Activated naive CD8-positive, alpha-beta T cell treated with anti-CD3 and anti-CD28 coated beads, Interleukin-2, amount 50 U/mL, for 16 hours (primary cell): ENCODE results near the gene REPS2.
A peak's percentile ranks its signal among the peaks of the same experiment; 100 is the strongest.
"Not testable (repeated sequence)": the region's sequence is repeated elsewhere in the genome, so short reads cannot be mapped to it uniquely, and the experiment has no call there.

Experiments used
- DNase-seq: peaks from one replicate; pipeline ENCODE4 v3.0.0-alpha.2; 2020; ENCODE audit warnings: low read depth, low spot score

Gene REPS2

DNA sequence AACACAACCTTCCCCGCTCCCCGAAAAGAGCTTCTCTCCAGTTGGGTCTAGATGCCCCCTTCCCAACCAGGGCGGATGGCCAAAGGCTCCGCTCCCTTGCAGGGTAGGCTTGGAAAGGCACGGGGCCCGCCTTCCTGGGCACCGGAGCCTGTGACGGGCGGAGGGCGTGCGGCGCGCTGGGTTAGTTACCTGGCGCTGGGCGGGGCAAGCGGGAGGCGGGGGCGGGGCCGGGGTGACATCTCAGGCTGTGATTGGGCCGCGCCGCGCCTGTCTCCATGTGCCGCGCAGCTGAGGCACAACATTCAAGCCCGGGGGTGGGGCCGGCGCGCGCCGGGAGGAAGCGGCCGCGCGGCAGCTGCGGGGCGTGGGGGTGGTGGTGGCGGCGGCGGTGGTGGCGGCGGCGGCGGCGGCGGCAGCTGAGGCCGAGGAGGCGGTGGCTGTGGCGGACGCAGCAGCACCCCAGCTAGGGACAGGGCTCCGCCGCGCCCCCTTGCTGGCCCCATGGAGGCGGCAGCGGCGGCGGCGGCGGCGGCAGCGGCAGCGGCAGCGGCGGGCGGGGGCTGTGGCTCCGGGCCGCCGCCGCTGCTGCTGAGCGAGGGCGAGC lies at the start of gene REPS2:
TSS of gene REPS2 (plus strand) at position 298 of the 604 bp plus-strand sequence. CDS start at position 502, 204 bp downstream.
- peak; percentile 50 for DNase-seq

DNA sequence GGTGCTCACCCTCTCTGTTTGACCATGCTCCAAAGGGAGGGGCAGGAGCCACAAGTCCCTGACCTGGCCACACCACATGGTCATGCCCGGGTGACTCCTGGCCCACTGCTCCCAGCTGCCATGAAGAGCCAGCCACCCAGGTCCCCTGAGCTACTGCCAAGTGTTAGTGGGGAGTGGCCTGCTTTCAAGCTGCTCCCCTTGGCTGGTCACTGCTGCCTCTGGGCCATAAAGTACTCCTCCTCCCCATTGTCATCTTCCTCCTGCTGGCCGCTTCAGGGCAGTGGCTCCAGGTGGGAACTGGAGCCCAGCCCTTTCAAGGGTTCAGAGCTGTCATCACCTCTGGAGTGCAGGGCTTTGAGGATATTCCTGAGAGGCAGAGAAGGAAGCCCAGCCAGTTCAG lies 49.0 kb upstream of the REPS2 start:
- no peak for DNase-seq

DNA sequence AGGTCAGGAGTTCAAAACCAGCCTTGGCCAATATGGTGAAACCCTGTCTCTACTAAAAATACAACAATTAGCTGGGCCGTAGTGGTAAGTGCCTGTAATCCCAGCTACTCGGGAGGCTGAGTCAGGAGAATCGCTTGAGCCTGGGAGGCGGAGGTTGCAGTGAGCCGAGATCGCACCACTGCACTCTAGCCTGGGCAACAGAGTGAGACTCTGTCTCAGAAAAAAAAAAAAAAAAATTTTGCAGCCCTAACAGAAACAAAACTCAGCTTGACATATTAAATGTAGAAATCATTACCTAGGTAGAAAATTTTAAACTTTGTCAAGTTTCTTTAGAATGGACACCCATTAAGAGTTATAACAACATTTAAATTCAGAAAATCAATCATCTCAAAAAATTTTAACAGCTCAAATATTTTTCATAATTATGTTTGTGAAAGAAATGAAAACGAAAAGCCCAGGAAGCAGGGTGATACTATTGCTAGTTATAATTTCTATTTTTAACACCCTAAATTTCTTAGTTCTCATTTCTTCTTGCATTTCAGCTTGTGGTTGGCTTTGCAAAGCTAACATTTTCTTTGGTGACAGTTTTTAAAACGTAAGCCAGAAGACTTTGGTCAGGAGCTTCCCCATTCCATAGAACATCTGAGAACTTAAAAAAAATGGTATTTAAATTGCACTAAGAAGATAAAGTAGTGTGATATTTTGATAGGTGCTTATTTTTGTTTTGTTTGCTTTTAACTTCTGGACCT lies 43.0 kb upstream of the REPS2 start:
- DNase-seq = no peak

DNA sequence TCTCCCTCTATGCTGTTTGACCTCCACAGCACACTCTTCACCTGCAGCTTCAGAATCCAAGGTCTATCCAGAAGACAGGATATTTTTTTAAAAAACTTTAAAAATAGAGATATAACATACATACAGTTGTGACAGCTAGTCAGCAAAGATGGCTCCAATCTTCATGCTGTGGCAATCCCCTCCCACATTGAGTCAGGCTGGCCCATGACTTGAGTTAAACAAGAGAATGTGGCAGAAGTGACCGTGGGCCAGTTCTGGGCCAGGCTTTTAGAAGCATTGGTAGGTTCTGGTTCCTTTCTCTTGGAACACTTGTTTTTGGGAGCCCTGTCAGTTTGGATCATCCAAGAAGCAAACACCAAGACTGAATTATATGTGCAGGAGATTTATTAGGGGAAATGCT lies 36.1 kb upstream of the REPS2 start:
- no peak for DNase-seq

DNA sequence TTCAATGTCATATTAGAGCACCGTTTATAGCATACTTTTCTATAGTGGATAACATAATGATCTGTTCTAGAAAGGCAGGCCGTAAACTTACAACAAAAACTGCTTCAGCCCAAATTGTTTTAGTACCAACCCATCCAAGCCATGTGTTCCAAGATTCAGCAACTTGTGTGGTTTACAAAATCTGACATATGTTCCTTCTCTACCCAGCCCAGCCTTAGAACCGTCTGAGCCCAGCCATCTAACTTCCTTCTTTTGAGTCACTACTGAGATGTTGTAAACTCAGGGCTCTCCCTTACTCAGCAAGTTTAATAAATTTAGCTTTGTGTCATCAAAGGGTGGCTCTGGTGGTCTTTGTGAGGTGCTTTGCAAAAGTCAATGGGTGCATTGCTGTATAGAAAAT lies 32.4 kb upstream of the REPS2 start:
- DNase-seq = no peak

DNA sequence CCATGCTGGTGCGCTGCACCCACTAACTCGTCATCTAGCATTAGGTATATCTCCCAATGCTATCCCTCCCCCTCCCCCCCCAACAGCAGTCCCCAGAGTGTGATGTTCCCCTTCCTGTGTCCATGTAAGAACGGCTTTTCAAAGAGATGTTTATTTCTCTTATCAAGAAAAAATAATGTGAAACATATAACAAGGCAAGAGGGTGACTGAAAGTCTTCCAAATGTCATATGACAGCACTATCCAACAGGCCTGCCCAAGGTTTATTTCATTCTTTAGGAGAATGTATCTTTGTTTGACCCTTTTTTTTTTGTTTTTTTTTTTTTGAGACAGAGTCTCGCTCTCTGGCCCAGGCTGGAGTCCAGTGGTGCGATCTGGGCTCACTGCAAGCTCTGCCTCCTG lies 29.9 kb upstream of the REPS2 start:
- no peak for DNase-seq

DNA sequence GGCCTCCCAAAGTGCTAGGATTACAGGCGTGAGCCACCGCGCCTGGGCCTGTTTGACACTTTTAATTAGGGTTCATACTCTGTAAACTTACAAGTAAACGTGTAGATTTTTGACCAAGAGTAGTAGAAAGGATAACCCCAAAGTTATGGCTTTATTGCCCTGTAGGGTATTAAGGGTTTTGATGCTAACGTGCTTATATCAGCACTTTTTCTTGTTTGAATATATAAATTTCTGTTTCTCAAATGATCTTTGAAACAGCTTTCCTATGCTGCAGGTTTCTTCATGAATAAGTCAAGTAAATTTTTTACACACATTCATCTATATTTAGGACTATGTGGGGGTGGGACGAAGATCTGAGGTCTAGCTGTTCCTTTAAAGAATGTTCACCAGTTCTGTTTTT lies 29.3 kb upstream of the REPS2 start:
- DNase-seq = no peak

DNA sequence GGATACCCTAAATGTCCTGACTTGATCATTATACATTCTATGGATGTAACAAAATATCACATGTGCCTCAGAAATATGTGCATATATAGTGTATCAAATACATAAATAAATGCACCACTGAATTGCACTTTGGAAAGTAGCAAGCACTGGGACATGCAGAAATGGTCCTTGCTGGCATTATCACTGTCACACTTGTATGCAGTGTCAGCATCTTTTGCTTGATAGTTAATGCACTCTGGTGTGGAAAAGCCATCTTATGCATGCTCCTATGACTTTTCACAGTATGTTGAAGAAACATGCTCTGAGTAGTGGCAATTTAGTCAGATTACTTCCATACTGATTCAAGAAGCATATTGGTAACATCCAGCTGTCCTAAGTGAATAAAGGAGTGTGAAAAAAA lies 27.5 kb upstream of the REPS2 start:
- DNase-seq = no peak

DNA sequence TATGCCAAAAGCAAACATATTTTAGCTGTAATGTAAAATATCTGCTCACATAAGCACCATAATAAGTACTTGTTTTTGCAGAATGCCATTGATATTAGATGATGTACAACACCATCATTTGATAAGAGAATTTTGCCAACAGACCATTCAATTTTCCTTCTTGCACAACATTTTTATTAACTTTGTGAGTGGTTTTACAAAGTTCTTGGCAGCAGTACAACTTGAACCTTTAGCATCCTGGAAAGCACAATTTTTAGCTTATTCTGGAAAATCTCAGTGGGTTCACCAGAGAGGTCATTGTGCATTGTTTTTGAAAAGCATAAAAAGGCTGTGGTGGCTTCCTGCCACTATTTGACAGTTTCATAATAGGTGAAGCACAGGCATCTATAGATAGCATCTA lies 26.4 kb upstream of the REPS2 start:
- no peak for DNase-seq

DNA sequence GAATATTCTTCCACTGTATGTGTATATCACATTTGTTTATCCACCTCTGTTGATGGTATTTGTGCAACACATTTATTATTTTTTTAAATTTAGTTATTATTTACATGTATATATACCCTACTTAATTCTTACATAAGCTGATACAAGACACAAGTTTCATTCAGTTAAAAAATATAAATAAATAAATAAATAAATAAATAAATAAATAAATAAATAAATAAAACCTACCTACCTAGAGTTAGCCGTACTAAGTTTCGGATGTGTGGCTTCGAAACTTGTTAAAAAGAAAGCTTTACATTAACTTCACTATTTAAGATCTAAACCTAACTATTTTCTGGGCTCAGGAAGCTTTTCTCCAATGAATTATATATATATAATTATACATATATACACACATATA lies 23.3 kb upstream of the REPS2 start:
- DNase-seq = no peak

DNA sequence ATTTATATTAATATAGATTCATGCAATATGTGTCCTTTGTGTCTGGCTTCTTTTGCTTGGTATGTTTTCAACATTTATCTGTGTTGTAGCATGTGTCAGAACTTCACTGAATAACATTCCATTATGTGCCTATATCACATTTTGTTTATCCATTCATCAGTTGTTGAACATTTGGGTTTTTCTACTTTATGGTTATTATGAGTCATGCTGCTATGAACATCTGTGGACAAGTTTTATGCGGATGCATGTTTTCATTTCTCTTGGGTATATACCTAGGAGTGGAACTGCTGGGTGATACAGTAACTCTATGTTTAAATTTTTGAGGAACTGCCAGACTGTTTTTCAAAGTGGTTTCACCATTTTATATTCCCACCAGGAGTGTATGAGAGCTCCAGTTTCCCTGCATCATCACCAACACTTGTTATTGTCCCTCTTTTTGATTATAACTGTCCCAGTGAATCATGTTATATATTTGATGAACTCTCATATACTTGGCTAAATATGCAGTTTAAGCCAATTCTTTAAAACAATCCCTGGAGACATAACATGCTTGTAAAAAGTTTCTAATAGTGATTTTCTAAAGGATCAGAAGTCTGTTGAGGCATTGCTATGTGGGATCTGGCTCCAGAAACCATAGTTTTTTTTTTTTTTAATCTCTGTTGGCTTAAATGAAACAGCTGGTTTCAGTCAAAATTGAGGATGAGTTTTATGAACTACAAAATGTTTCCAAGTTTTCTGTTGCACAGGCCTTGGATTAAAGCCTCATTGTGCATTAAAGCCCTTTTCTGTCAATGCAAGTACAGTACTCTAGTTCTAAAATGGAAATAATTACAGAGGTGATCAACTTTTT lies 21.6 kb upstream of the REPS2 start:
- no peak for DNase-seq

DNA sequence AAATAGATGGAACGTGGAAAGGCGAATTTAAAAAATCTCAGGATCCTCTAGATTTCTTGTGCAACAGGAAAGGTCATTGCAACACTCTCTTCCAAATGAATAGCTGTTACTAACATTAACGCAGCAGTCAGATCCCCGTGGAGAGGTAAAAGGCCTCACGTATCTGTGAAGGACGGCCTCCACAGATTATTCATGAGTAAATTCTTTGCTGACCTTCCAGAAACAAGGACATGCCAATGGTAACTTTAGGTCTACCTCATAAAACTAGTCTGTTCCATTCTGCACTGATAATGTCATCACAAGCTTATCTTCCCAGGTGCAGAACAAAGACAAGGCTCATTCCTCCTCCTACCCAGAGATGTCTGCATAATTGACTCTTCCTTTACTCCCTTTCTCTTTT lies 16.1 kb upstream of the REPS2 start:
- no peak for DNase-seq

DNA sequence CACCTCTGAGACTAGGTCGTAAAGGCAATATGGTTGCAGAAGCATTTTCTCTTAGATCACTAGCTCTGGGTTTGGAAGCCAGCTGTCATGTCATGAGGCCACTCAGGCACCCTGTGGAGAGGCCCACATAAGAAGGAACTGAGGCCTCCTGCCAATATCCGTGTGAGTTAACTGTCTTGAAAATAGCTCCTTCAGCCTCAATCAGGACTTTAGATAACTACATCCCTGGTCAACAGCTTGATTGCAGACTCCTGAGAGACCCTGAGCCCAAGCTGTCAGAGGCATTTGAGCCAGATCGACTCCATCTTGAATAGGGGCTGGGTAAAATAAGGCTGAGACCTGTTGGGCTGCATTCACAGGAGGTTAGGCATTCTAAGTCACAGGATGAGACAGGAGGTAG lies 15.1 kb upstream of the REPS2 start:
- no peak for DNase-seq

DNA sequence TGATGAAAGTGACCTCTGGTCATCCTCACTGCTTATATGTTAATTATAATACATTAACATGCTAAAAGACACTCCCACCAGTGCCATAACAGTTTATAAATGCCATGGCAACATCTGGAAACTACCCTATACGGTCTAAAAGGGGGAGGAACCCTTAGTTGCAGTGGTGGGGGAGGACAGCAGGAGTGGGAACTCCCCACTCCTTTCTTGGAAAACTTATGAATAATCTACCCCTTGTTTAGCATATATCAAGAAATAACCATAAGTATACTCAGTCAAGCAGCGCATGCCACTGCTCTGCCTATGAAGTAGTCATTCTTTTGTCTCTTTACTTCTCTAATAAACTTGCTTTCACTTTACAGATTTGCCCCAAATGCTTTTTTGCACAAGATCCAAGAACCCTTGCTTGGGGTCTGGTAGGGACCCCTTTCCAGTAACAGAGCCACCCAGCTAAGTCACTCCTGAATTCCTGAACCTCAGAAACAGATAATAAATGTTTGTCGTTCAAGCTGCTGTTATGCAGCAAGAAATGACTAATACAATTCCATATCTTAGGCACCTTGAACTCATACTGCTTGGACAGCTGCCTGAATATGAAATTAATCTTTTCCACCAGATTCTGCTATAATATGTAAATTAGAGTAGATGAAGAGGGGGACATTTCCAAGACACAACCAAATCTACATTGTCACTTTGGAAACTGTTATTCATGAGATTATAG lies 14.4 kb upstream of the REPS2 start:
- DNase-seq = no peak

DNA sequence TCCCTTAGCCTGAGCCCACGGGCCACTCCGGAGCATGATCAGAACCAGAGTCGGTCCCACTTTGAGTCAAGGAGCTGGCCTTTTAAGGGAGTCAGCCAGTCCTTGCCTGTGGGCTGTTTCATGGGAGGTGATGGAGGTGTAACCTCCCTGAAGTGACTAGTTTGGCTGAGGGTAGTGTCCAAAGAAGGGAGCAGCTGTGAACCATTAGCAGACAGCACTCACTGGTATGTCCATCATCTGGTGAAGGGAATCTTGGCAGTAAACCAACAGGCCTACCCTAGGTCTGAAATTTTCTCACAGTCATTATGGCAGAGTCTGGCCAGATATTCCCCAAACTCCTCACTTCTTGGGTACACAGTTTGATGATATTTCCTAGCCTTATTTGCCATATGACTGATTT lies 12.3 kb upstream of the REPS2 start:
- DNase-seq = no peak

DNA sequence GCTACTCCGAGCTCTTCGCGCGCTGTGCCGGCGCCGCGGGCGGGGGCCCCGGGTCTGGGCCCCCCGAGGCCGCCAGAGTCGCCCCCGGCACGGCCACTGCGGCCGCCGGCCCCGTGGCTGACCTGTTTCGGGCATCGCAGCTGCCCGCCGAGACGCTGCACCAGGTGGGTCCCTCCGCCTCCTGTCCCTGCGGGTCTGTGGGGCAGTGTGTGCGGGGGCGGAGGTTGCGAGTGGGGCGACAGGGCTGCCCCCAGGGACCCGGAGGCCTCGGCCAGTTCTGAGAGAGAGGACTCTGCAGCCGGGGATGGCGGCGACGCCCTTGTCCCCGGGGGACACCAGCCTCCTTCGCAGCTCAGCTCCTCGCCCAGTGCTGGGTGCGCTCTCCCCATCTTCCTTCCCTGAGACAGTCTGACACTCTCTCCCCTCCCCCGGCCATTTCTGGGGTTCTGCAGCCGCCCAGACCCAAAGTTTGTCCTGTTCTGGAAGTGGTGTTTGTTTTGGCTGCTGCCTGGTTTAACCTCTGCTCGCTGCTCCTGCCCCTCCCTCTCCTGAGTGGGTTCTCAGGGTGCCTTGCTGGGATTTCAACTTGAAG lies 609 bp downstream of the REPS2 start:
- no peak for DNase-seq

DNA sequence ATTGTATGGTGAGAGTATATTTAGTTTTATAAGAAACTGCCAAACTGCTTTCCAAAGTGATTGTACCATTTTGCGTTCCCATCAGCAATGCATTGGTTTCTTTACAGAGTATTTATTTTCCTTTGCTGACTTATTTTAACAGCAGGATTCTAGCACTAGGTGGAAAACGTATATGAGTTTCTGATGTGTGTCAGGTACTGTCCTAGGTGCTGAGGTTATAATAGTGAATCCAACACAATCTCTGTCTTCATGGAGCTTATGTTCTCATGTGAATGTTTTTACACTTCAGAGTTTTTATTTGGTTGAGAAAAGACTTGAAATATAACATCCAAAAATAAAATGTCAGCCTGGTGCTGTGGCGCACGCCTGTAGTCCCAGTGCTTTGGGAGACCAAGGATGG lies 4.0 kb downstream of the REPS2 start:
- no peak for DNase-seq

DNA sequence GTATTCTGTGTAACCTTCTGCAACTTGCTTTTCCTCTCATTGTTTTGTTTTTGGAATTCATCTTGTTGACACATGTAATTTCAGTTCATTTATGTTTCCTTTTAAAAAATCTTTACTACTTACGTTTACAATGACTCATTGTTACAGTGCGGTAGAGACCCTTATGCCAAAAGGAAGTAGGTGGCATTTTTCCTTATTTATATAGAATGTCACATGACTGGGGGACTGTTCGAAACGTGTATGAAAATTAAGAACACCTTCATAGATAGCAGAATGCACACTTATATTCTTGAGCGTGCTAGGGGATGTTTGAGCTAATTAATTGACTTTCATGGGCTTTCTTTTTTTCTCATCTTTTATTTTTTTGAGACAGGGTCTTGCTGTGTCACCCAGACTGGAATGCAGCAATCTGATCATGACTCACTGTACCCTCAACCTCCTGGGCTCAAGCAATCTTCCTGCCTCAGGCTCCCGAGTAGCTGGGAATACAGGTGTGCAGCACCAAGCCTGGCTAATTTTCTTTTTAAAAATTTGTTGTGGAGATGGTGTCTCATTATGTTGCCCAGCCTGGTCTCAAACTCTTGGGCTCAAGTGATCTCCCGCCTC lies 7.3 kb downstream of the REPS2 start:
- DNase-seq = no peak

DNA sequence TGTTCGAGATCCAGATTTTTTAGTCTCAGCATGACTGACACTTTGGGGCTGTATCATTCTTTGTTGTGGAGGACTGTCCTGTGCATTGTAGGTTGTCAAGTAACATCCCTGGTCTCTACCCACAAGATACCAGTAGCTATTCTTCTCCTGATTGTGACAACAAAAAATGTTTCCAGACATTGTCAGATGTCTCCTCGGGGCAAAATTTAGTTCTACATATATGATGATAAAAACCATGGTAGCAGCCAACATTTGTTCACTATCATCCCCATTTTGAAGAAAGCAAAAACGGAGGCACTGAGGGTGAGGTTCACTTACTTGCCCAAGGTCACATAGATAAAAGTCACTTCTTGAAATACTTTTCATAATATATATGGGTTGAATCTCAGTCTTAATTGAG lies 11.3 kb downstream of the REPS2 start:
- DNase-seq = no peak

DNA sequence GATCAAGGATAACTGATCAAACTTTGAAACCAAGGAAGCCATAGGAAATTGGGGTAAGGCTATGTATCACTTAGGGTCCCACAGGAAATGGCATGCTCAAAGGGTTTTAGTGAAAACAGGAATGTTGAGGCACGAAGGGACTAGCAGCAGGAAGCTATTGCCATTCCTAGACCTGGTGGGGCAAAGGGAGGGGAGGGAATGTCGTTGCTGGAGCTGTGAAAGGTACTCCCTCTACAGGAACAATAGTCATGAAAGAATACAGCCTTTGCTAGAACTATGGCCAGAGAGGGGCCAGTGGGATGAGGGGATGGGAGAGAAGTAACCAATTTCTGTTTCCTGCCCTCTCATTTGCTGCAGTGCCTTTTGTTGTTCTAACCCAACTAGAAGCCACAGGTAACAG lies 11.9 kb downstream of the REPS2 start:
- no peak for DNase-seq

DNA sequence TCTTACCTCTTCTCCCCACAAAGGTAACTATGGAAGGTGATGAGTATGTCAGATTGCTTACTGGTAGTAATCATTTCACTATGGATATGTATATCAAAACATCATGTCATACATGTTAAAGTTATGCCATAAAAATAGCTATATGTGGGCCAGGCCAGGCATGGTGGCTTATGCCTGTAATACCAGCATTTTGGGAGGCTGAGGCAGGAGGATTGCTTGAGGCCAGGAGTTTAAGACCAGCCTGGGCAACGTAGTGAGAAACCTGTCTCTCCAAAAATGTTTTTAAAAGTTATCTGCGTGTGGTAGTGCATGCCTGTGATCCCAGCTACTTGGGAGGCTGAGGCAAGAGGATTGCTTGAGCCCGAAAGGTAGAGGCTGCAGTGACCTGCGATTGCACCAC lies 16.2 kb downstream of the REPS2 start:
- DNase-seq = not testable (repeated sequence)
